HL-60/S4 treated with retinoic acid at 250 ng/mL for 4 days and 3 days (cell line): ENCODE data around the gene C12orf43.

Experiments used
- in situ Hi-C: fragments of 300-500 bp; cut with MboI; formaldehyde crosslinking; loops from 2 replicates; pipeline ENCODE4 v1.7.0; 2022; ENCODE audit warnings: low sequenced_read_pairs

Gene C12orf43

DNA sequence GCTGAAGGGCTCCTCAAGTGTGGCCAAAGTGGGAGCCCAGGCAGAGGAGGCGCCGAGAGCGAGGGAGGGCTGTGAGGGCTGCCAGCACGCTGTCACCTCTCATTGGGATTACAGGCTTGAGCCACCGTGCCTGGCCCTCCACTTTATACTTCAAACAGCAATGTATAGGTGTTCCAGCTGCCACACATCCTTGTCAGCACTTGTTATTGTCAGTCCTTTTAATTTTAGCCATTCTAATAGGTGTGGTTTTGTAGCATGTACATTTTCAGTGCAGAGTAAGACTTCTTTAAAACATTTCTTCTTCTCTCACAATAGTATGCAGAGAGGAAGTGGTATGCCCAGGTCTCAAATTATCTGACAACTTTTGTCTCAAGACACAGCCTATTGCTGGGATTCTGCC is 65.5 kb downstream of the C12orf43 start:
- in situ Hi-C loops, result loop anchor here (25.0 kb wide), 1 partner anchor 364 kb away; the partner anchor contains the start of gene POP5
